AG20443 (cell line): ENCODE measurements around the gene SLC46A3.
"Not testable (repeated sequence)": the region's sequence is repeated elsewhere in the genome, so short reads cannot be mapped to it uniquely, and the experiment has no call there.

ENCODE experiments used
- DNase-seq: peaks from one replicate; pipeline ENCODE4 v3.0.0; 2012; ENCODE audit warnings: low spot score, mixed read lengths

The SLC46A3 gene

GRCh38 chr13:28730762-28731161 is 12.0 kb upstream of the SLC46A3 start:
- DNase-seq = no peak

- DNase-seq = no peak
These were observed 10.8 kb upstream of the SLC46A3 start for GRCh38 chr13:28729541-28729940.

GRCh38 chr13:28728642-28729041 is 9.9 kb upstream of the SLC46A3 start:
- DNase-seq = no peak

DNA sequence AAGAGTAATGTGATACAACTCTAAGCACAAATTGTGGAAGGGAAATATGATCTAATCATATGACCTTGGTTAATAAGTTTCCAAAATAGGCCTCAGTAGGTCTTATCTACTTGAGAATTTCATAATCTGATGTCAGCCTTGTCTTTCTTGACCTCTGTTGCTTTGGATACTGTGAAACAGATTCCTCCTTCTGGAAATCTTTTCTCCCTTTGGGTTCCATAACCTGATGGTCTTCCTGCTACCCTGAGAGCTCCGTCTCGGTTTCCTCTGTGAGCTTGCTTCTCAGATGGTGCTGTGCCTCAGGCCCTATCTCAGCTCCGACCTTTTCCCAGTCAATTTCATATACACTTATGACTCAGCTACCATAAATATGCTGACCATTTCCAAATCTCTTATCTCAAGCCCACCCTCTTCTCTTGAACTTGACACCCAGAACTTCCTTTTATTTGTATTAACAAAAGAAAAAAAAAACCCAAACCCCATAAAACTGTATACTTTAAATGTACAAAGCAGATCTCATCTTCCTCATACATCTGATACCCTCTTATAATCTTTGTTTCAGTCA is 6.4 kb upstream of the SLC46A3 start:
- no peak for DNase-seq

DNA sequence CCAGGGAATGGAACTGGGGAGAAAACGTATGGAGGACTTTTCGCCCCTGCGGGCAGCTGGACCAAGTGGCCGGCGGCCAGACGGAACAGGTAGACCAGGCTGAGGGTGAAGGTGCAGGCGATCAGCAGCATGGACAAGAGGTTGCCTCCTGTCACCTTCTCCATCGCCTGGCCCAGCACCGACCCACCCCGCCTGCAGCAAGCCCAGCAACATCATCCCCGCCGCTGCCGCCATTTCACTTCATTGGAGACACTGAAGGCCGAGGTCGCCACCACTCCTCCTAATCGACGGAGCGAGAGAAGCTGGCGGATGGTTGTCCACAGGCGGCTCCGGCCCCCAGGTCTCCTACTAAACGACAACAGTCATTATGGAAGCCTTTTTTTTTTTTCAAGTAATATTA is 5.0 kb upstream of the SLC46A3 start:
- no peak for DNase-seq

DNA sequence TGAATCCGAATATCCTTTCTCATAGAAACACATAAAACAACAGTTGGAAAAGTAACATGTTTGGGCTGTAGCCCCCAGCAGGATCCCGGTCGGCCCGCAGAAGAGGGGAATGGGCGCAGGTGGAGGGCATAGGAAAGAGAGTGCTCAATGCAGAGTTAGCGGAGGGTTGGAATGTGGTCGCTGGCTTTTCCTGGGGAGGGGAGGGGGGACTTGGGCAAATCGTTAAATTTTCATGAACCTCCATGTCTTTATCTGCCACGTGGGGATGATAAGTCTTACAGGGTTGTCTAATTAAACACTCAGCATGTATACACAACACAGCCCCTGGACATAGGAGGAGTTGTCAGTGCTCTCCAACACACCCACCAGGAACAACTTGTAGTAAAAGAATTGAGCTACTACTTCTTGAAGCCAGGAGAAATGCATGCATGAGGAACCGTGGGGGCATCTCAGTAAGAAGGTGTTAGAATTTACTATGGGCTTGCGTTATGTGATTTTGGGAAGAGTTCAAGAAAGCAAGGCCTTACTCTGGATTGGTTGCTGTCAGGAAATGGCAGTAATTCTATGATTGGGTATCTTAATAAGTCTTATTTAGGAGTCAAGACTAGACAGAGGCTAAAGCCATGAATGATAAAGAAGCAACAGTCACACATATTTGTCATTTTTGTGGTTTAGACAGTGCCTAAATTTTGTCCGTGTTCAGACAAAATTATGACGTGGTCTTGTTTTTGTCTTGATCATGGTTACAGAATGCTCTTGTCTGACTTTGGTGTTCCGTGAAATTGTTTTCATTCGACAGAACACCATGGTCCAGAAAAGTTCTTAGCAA is 671 bp upstream of the SLC46A3 start:
- peak; percentile 54 for DNase-seq

- DNase-seq = no peak
These were observed 601 bp downstream of the SLC46A3 start for GRCh38 chr13:28718196-28718542.

GRCh38 chr13:28717170-28717569 is 1.6 kb downstream of the SLC46A3 start:
- DNase-seq = no peak

- DNase-seq = peak; percentile 40
These were observed 2.3 kb downstream of the SLC46A3 start for GRCh38 chr13:28716511-28716910.

- no peak for DNase-seq
These were observed 4.1 kb downstream of the SLC46A3 start for GRCh38 chr13:28714651-28715050.

DNA sequence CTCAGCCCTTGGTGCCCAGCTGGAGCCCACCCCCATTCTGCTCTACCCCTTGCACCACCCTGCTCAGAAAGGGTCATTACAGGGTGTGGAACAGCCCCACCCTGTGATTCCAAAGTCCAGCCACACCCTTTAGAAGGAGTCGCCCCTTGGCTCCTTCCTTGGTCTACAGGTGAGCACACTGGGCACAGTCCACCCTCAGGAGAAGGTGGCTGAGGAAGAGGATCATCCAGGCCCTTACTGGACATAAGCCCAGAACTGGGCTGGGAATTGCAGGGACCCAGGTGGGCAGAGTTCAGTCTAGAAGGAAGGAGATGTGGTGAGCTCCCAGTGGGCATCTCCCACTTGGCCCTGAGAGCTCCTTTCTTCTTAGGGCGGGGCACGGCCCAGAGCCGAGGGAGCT is 8.6 kb downstream of the SLC46A3 start:
- DNase-seq = no peak

GRCh38 chr13:28707629-28708427 is 10.9 kb downstream of the SLC46A3 start:
- DNase-seq = peak; percentile 25

- DNase-seq = peak; percentile 16
These were observed 13.2 kb downstream of the SLC46A3 start for GRCh38 chr13:28705461-28706083.

GRCh38 chr13:28704919-28705318 is 13.9 kb downstream of the SLC46A3 start:
- DNase-seq = no peak

GRCh38 chr13:28704282-28704681 is 14.5 kb downstream of the SLC46A3 start:
- DNase-seq = no peak

GRCh38 chr13:28699246-28699645 is 19.5 kb downstream of the SLC46A3 start:
- no peak for DNase-seq

- DNase-seq = no peak
These were observed 21.3 kb downstream of the SLC46A3 start for GRCh38 chr13:28697441-28697840.

DNA sequence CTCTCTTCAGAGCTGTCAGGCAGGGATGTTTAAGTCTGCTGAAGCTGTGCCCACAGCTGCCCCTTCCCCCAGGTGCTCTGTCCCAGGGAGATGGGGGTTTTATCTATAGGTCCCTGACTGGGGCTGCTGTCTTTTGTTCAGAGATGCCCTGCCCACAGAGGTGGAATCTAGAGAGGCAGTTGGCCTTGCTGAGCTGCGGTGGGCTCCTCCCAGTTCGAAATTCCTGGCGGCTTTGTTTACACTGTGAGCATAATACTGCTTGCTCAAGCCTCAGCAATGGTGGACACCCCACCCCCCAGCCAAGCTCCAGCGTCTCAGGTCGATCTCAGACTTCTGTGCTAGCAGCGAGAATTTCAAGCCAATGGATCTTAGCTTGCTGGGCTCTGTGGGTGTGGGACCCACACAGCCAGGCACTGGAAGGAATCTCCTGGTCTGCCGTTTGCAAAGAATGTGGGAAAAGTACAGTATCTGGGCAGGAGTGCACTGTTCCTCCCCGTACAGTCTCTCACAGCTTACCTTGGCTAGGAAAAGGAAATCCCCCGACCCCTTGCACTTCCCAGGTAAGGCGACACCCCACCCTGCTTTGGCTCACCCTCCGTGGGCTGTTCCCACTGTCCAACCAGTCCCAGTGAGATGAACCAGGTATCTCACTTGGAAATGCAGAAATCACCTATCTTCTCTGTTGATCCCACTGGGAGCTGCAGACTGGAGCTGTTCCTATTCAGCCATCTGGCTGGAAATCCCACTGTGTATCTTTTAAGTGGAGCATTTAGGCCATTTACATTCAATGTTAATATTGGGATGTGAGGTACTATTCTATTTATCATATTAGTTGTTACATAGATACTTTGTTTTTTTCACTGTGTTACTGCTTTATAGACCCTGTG is 24.9 kb downstream of the SLC46A3 start:
- DNase-seq = peak; percentile 32

- no peak for DNase-seq
These were observed 32.9 kb downstream of the SLC46A3 start for GRCh38 chr13:28685892-28686291.

DNA sequence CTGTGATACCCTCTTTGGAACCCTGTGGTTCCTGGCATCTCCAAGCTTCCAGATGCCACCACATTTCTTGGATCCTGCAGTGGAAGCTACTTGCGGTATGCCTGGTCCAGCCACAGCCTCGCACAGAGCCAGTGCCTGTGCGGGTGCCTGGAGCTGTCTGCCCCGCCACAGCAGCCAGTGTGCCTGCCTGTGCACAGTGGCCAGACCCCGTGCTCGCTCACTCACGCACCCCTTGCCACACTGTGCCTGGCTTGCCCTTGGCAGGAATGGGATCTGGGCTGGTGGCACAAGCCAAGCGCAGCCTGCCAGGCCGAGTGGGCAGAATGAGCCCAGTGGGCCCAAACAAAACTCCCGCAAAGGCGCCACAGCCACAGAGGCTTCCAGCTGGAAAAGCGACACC is 33.7 kb downstream of the SLC46A3 start:
- no peak for DNase-seq

- DNase-seq = no peak
These were observed 34.5 kb downstream of the SLC46A3 start for GRCh38 chr13:28684257-28684656.

GRCh38 chr13:28683169-28683568 is 35.6 kb downstream of the SLC46A3 start:
- DNase-seq = not testable (repeated sequence)
